PC-9 (cell line): ENCODE data around the gene AIRE. TPM values are rescaled to one million over a fixed set of nuclear protein-coding genes. Genes with fewer than 3 reads are reported as not detected.
A peak's percentile ranks its signal among the peaks of the same experiment; 100 is the strongest.

Experiments used
- BruUV-seq: library from RNA; stranded (reverse); fragments of 400-500 nt; replicated peaks from 2 replicates; lab custom pipeline; 2021; lab: Mats Ljungman, UMichigan
- CTCF ChIA-PET: fragments of 300-600 bp; sonication (Branson Sonifier 250); formaldehyde crosslinking; loops from one replicate; lab custom pipeline; 2022; ENCODE audit warnings: antibody characterized with exemption; lab: Charles Lee
- POLR2A ChIA-PET: fragments of 300-600 bp; sonication (Branson Sonifier 250); formaldehyde crosslinking; loops from one replicate; lab custom pipeline; 2022; ENCODE audit warnings: antibody characterized with exemption; ENCODE audit not compliant: unreplicated experiment; lab: Charles Lee
- DNase-seq, 2 experiments: peaks; one replicate each; pipeline versions ENCODE4 v3.0.0 to v3.0.0-alpha.2; 2015 to 2022; ENCODE audit warnings: mixed read lengths in 1 of 2
- H2AFZ ChIP-seq: fragments of 200-600 bp; sonication (generic); 2 replicates; pipeline ENCODE4 v1.8.1; 2017; ENCODE audit warnings: antibody characterized with exemption
- H3F3A ChIP-seq: fragments of 200-600 bp; sonication (generic); 2 replicates; pipeline ENCODE4 v1.8.1; 2017; ENCODE audit warnings: antibody characterized with exemption, mild to moderate bottlenecking, low read depth; ENCODE audit not compliant: insufficient read depth
- H3K27ac ChIP-seq: fragments of 200-600 bp; sonication (generic); 2 replicates; pipeline ENCODE4 v1.6.1; 2016; ENCODE audit warnings: mixed run types
- H3K27me3 ChIP-seq: fragments of 200-600 bp; sonication (generic); 2 replicates; pipeline ENCODE4 v1.6.1; 2016; ENCODE audit warnings: low read depth, mixed run types; ENCODE audit not compliant: insufficient read depth
- H3K36me3 ChIP-seq: fragments of 200-600 bp; sonication (generic); 2 replicates; pipeline ENCODE4 v1.6.1; 2016; ENCODE audit warnings: low read depth, mixed run types
- H3K4me1 ChIP-seq: fragments of 200-600 bp; sonication (generic); replicated peaks from 2 replicates; pipeline ENCODE4 v1.6.1; 2016; ENCODE audit warnings: mixed run types; ENCODE audit not compliant: insufficient read depth
- H3K4me2 ChIP-seq: fragments of 200-600 bp; sonication (generic); 2 replicates; pipeline ENCODE4 v1.6.1; 2017; ENCODE audit warnings: mixed run types
- H3K4me3 ChIP-seq: fragments of 200-600 bp; sonication (generic); 2 replicates; pipeline ENCODE4 v1.6.1; 2016; ENCODE audit warnings: mixed run types
- H3K79me2 ChIP-seq: fragments of 200-600 bp; sonication (generic); 2 replicates; pipeline ENCODE4 v1.6.1; 2017; ENCODE audit warnings: low read depth, mixed run types
- H3K9me2 ChIP-seq: fragments of 200-600 bp; sonication (generic); 2 replicates; pipeline ENCODE4 v1.8.1; 2017; ENCODE audit warnings: mild to moderate bottlenecking; ENCODE audit not compliant: insufficient read depth
- H3K9me3 ChIP-seq: fragments of 200-600 bp; sonication (generic); 2 replicates; pipeline ENCODE4 v1.8.1; 2016; ENCODE audit warnings: low read depth; ENCODE audit not compliant: insufficient read depth
- H4K20me1 ChIP-seq: fragments of 200-600 bp; sonication (generic); 2 replicates; pipeline ENCODE4 v1.8.1; 2017; ENCODE audit not compliant: insufficient read depth
- EZH2 ChIP-seq: fragments of 200-600 bp; sonication (generic); IDR thresholded peaks from 2 replicates; pipeline ENCODE4 v1.8.0; 2017; ENCODE audit warnings: antibody characterized with exemption, low read depth
- intact Hi-C: fragments of 100-400 bp; cut with micrococcal nuclease; formaldehyde crosslinking; loops from one replicate; pipeline ENCODE4 v1.10.0; 2022; ENCODE audit not compliant: unreplicated experiment
- total RNA-seq: library from RNA; stranded (reverse); gene quantifications from 2 replicates; pipeline ENCODE4 v1.2.3, GENCODE V29; 2021
- TF ChIP-seq, protein P1 (sequence below): fragments of 200-600 bp; sonication (generic); conservative IDR thresholded peaks from 2 replicates; pipeline ENCODE4 v1.6.1; 2017; ENCODE audit warnings: mixed run types, antibody characterized with exemption, mild to moderate bottlenecking, moderate library complexity

Gene AIRE
- total RNA-seq, 1 experiment from 2014 or later: not detected

DNA sequence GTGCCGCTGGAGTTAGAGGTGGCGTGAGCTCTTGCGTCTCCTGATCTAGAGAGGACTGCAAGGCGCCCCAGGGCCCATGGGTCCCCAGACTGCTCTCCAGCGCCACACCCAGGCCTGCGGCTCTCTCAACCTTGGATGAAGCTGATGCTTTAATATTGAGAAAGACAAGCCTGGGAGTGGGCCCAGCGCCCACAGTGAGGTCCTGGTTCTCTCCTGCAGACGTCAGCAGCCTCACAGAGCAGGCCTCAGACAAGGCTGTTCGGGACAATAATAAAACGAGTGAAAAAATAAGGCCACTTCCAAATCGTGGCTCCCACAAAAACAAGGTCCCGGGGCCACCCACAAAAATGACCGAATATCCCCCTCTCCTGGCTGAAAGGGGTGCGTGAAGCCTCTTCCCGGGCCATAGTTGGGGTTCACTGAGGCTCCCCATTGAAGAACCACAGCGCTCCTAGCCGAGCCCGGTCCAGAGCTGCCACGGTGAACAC, 18.0 kb upstream of the AIRE start:
- no peak for DNase-seq
- Histone ChIP-seq H3F3A (no peaks in the 10 kb centered on the region), H3K36me3 (no peaks in the 10 kb centered on the region), H2AFZ (no peak overlapping the region), H4K20me1 (no peaks in the 10 kb centered on the region), H3K27me3 (no peaks in the 10 kb centered on the region), H3K4me2 (no peak overlapping the region), H3K4me1 (no peaks in the 10 kb centered on the region), H3K4me3 (no peak overlapping the region), H3K9me3 (no peaks in the 10 kb centered on the region), H3K79me2 (no peaks in the 10 kb centered on the region), H3K9me2 (no peaks in the 10 kb centered on the region), H3K27ac (no peak overlapping the region)
- BruUV-seq: no TSS peak
- ChIA-PET POLR2A (no interaction called here), CTCF (interaction anchor here (0.5 to 0.6 kb wide), 2 partner anchors 9 to 30 kb away, joined by 3 read pairs; no protein-coding TSS in a partner anchor)
- intact Hi-C loops: no loop called here
- TF ChIP-seq, protein P1, sequence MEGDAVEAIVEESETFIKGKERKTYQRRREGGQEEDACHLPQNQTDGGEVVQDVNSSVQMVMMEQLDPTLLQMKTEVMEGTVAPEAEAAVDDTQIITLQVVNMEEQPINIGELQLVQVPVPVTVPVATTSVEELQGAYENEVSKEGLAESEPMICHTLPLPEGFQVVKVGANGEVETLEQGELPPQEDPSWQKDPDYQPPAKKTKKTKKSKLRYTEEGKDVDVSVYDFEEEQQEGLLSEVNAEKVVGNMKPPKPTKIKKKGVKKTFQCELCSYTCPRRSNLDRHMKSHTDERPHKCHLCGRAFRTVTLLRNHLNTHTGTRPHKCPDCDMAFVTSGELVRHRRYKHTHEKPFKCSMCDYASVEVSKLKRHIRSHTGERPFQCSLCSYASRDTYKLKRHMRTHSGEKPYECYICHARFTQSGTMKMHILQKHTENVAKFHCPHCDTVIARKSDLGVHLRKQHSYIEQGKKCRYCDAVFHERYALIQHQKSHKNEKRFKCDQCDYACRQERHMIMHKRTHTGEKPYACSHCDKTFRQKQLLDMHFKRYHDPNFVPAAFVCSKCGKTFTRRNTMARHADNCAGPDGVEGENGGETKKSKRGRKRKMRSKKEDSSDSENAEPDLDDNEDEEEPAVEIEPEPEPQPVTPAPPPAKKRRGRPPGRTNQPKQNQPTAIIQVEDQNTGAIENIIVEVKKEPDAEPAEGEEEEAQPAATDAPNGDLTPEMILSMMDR: peak; percentile 24; the same call in 1 of the 2 replicates
- no peak for TF ChIP-seq EZH2

DNA sequence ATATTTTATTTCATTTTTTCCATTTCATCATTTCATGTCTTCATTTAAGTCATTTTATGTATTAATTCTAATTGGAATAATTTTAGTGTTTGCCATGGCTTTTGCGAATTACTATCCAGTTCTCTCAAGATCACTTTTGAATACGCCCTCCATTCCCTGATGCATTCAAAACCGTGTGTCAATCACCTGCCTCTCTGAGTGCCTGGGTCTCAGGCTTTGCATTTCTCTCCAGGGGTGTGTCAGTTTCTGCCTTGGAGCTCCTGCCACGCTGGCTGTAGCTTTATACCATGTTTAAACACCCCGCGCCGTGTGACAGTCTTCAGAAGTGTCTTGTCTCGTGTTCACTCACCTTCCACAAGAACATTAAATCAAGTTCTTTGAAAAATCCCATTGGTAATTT, 16.6 kb upstream of the AIRE start:
- no peak for TF ChIP-seq EZH2
- TF ChIP-seq, protein P1: no peak
- CTCF ChIA-PET: no interaction called here

DNA sequence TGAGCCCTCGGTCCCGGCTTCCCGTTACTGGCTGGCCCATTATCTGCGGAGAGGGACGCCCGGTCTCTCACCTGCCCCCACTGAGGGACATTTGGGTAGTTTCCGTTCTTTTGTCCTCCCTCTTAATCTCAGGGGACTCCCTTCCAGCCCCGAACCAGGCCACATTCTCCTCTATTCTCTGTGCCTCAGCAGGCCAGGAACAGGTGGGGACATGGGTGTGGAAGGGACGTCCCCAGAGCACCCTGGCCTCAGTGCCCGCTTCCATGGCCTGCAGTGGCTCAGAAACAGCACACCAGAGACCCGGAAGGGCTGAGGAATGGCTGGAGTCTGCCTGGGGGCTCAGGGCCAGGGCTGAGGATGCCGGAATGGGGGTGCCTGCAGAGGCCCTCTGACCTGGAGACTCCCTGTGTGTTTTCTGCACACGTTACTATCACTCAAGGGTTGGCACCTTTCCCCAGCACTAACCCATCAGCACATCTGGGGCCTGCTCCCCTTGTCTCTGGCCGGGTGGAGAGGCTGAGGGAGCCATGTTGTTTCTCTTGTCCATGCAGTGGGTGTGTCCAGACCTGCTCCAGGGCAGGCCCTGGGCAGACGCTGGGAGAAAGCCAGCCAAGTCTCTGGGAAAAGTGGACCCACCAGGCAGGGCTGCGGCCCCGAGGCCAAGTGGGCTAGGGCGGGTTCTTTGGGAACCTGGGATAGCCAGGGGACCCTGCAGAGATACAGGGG, 14.0 kb upstream of the AIRE start:
- Histone ChIP-seq H3K27ac (no peak overlapping the region), H4K20me1 (no peaks in the 10 kb centered on the region), H3F3A (0 out of 2 replicates have a peak, but pooled peaks cover 3% of the 10 kb centered on the region), H3K36me3 (no peaks in the 10 kb centered on the region), H3K27me3 (no peaks in the 10 kb centered on the region), H3K79me2 (no peaks in the 10 kb centered on the region), H3K4me1 (no peaks in the 10 kb centered on the region), H3K9me3 (no peaks in the 10 kb centered on the region), H3K4me3 (no peak overlapping the region), H2AFZ (no peak overlapping the region), H3K9me2 (no peaks in the 10 kb centered on the region), H3K4me2 (no peak overlapping the region)
- CTCF ChIA-PET: no interaction called here
- intact Hi-C loops: no loop called here
- DNase-seq: no peak
- POLR2A ChIA-PET: no interaction called here
- BruUV-seq: no TSS peak
- TF ChIP-seq, protein P1: no peak
- no peak for TF ChIP-seq EZH2

More for the DNA sequence above, 16.6 kb upstream of the AIRE start:
- H2AFZ ChIP-seq: no peak overlapping the region
- H3K4me3 ChIP-seq: no peak overlapping the region
- no peak overlapping the region for H3K27ac ChIP-seq
- intact Hi-C loops: no loop called here
- no peaks in the 10 kb centered on the region for H3K4me1 ChIP-seq
- no peaks in the 10 kb centered on the region for H3K36me3 ChIP-seq
- no peak overlapping the region for H3K4me2 ChIP-seq
- no TSS peak for BruUV-seq
- H3K79me2 ChIP-seq: no peaks in the 10 kb centered on the region
- no peaks in the 10 kb centered on the region for H3K27me3 ChIP-seq
- no peaks in the 10 kb centered on the region for H4K20me1 ChIP-seq
- POLR2A ChIA-PET: no interaction called here
- no peaks in the 10 kb centered on the region for H3F3A ChIP-seq
- H3K9me3 ChIP-seq: no peaks in the 10 kb centered on the region
- no peak for DNase-seq
- H3K9me2 ChIP-seq: no peaks in the 10 kb centered on the region
